ENCODE measurements around the gene CCSER2. TPM values are rescaled to one million over a fixed set of nuclear protein-coding genes. Genes with fewer than 3 reads are reported as not detected.

CCSER2 gene
- total and polyA plus RNA-seq, 2 experiments from 2014 or later = 30.6 to 76.8 TPM

- Histone ChIP-seq H3K27ac (no peak overlapping the region), H3K4me1 (ENCODE audit: insufficient read depth) (no peaks in the 10 kb centered on the region), H3K9me3 (ENCODE audit: low read depth) (no peaks in the 10 kb centered on the region), H3K9me2 (ENCODE audit: insufficient read depth) (no peaks in the 10 kb centered on the region), H3K4me3 (no peak overlapping the region), H2AFZ (no peak overlapping the region), H3K4me2 (ENCODE audit: unreplicated experiment) (no peak overlapping the region), H4K20me1 (ENCODE audit: insufficient read depth) (no peaks in the 10 kb centered on the region), H3K36me3 (ENCODE audit: low read depth) (no peaks in the 10 kb centered on the region), H3K9ac (no peak overlapping the region), H3K27me3 (replicated peaks; ENCODE audit: insufficient read depth) (peaks cover 24% of the 10 kb centered on the region), H3F3A (ENCODE audit: insufficient read depth) (no peaks in the 10 kb centered on the region), H3K79me2 (ENCODE audit: insufficient read depth) (no peaks in the 10 kb centered on the region)
- DNase-seq = no peak
- in situ Hi-C loops (cut with MboI) = no loop called here
- 33 to 43% methylated on average over 5 of the region's 5 CpGs for WGBS, 2 experiments (ENCODE audit: low coverage in 1 of 2, low lambda C conversion rate in 2 of 2, missing lambda C conversion rate in 2 of 2)
- TF ChIP-seq EZH2phosphoT487 (IDR thresholded peaks at IDR 0.05; ENCODE audit: insufficient read depth, low read depth) (no peak), EZH2 (IDR thresholded peaks at IDR 0.05; ENCODE audit: insufficient read depth, poor library complexity, severe bottlenecking) (no peak)
These were observed 222.5 kb downstream of the CCSER2 start for GRCh38 chr10:84550756-84551436.

GRCh38 chr10:84551437-84552120 lies 223.2 kb downstream of the CCSER2 start:
- no peak for DNase-seq
- H4K20me1 ChIP-seq (ENCODE audit: insufficient read depth) = no peaks in the 10 kb centered on the region
- H3K27ac ChIP-seq = no peak overlapping the region
- H3K4me2 ChIP-seq (ENCODE audit: unreplicated experiment) = no peak overlapping the region
- WGBS, 2 experiments (ENCODE audit: low coverage in 1 of 2, low lambda C conversion rate in 2 of 2, missing lambda C conversion rate in 2 of 2) = 42 to 59% methylated on average over 6 of the region's 6 CpGs
- in situ Hi-C loops (cut with MboI) = no loop called here
- no peak overlapping the region for H2AFZ ChIP-seq
- no peaks in the 10 kb centered on the region for H3K79me2 ChIP-seq (ENCODE audit: insufficient read depth)
- H3K9me2 ChIP-seq (ENCODE audit: insufficient read depth) = no peaks in the 10 kb centered on the region
- H3K27me3 ChIP-seq (replicated peaks; ENCODE audit: insufficient read depth) = peaks cover 24% of the 10 kb centered on the region
- no peaks in the 10 kb centered on the region for H3K36me3 ChIP-seq (ENCODE audit: low read depth)
- H3K4me1 ChIP-seq (ENCODE audit: insufficient read depth) = no peaks in the 10 kb centered on the region
- no peaks in the 10 kb centered on the region for H3K9me3 ChIP-seq (ENCODE audit: low read depth)
- no peak overlapping the region for H3K4me3 ChIP-seq
- TF ChIP-seq EZH2 (IDR thresholded peaks at IDR 0.05; ENCODE audit: insufficient read depth, poor library complexity, severe bottlenecking) = no peak
- no peak for TF ChIP-seq EZH2phosphoT487 (IDR thresholded peaks at IDR 0.05; ENCODE audit: insufficient read depth, low read depth)
- no peak overlapping the region for H3K9ac ChIP-seq
- H3F3A ChIP-seq (ENCODE audit: insufficient read depth) = no peaks in the 10 kb centered on the region

GRCh38 chr10:84552478-84552877 lies 224.1 kb downstream of the CCSER2 start:
- no peak overlapping the region for H3K4me2 ChIP-seq (ENCODE audit: unreplicated experiment)
- 52 to 67% methylated on average over 3 of the region's 3 CpGs for WGBS, 2 experiments (ENCODE audit: low coverage in 1 of 2, low lambda C conversion rate in 2 of 2, missing lambda C conversion rate in 2 of 2)
- no peaks in the 10 kb centered on the region for H4K20me1 ChIP-seq (ENCODE audit: insufficient read depth)
- H3F3A ChIP-seq (ENCODE audit: insufficient read depth) = no peaks in the 10 kb centered on the region
- H3K9me2 ChIP-seq (ENCODE audit: insufficient read depth) = no peaks in the 10 kb centered on the region
- DNase-seq = no peak
- H3K36me3 ChIP-seq (ENCODE audit: low read depth) = no peaks in the 10 kb centered on the region
- TF ChIP-seq EZH2 (IDR thresholded peaks at IDR 0.05; ENCODE audit: insufficient read depth, poor library complexity, severe bottlenecking) = no peak
- no peak for TF ChIP-seq EZH2phosphoT487 (IDR thresholded peaks at IDR 0.05; ENCODE audit: insufficient read depth, low read depth)
- no peak overlapping the region for H2AFZ ChIP-seq
- H3K4me3 ChIP-seq = no peak overlapping the region
- H3K9me3 ChIP-seq (ENCODE audit: low read depth) = no peaks in the 10 kb centered on the region
- no peak overlapping the region for H3K27ac ChIP-seq
- in situ Hi-C loops (cut with MboI) = no loop called here
- no peak overlapping the region for H3K9ac ChIP-seq
- no peaks in the 10 kb centered on the region for H3K4me1 ChIP-seq (ENCODE audit: insufficient read depth)
- no peaks in the 10 kb centered on the region for H3K79me2 ChIP-seq (ENCODE audit: insufficient read depth)
- H3K27me3 ChIP-seq (replicated peaks; ENCODE audit: insufficient read depth) = peaks cover 24% of the 10 kb centered on the region

GRCh38 chr10:84562592-84562991 lies 234.2 kb downstream of the CCSER2 start:
- in situ Hi-C loops (cut with MboI) = no loop called here
- H4K20me1 ChIP-seq (ENCODE audit: insufficient read depth) = no peaks in the 10 kb centered on the region
- no peaks in the 10 kb centered on the region for H3K36me3 ChIP-seq (ENCODE audit: low read depth)
- H3F3A ChIP-seq (ENCODE audit: insufficient read depth) = no peaks in the 10 kb centered on the region
- no peaks in the 10 kb centered on the region for H3K9me3 ChIP-seq (ENCODE audit: low read depth)
- no peaks in the 10 kb centered on the region for H3K4me1 ChIP-seq (ENCODE audit: insufficient read depth)
- H3K79me2 ChIP-seq (ENCODE audit: insufficient read depth) = no peaks in the 10 kb centered on the region
- TF ChIP-seq EZH2phosphoT487 (IDR thresholded peaks at IDR 0.05; ENCODE audit: insufficient read depth, low read depth) (no peak), EZH2 (IDR thresholded peaks at IDR 0.05; ENCODE audit: insufficient read depth, poor library complexity, severe bottlenecking) (no peak)
- H3K4me2 ChIP-seq (ENCODE audit: unreplicated experiment) = no peak overlapping the region
- H2AFZ ChIP-seq = no peak overlapping the region
- no peaks in the 10 kb centered on the region for H3K9me2 ChIP-seq (ENCODE audit: insufficient read depth)
- no peak for DNase-seq
- H3K27me3 ChIP-seq (replicated peaks; ENCODE audit: insufficient read depth) = no peaks in the 10 kb centered on the region; the same call in 1 of the 2 replicates
- H3K27ac ChIP-seq = no peak overlapping the region
- no peak overlapping the region for H3K9ac ChIP-seq
- 54 to 60% methylated on average over 6 of the region's 6 CpGs for WGBS, 2 experiments (ENCODE audit: low coverage in 1 of 2, low lambda C conversion rate in 2 of 2, missing lambda C conversion rate in 2 of 2)
- H3K4me3 ChIP-seq = no peak overlapping the region
